ENCODE data around the gene ITPRIPL2. TPM values are rescaled to one million over a fixed set of nuclear protein-coding genes. Genes with fewer than 3 reads are reported as not detected.

ITPRIPL2 gene
- total and polyA plus RNA-seq, 2 of the 4 experiments (the other 2 are of a cell fraction): 9.2 to 11.1 TPM

- intact Hi-C loops (cut with micrococcal nuclease): loop anchor here (5.0 kb wide), 1 partner anchor 408 kb away; the partner anchor contains the start of genes CCP110 and GDE1
- H3K4me2 ChIP-seq (ENCODE audit: low read depth, low read length): peak overlapping the region; percentile 84
- no peaks in the 10 kb centered on the region for H3K9me3 ChIP-seq (ENCODE audit: control insufficient read depth, insufficient read depth, low read length)
- peak overlapping the region; percentile 30 for H2BK120ac ChIP-seq (ENCODE audit: low read depth, low read length)
- peak overlapping the region; percentile 69 for H3K4me3 ChIP-seq (ENCODE audit: insufficient read depth, low read depth, low read length)
- peak overlapping the region; percentile 74 for H4K5ac ChIP-seq (ENCODE audit: low read depth, low read length)
- peaks cover 26% of the 10 kb centered on the region for H3K4me1 ChIP-seq (ENCODE audit: control insufficient read depth, insufficient read depth, low read length)
- no TSS peak for BruUV-seq (replicated peaks)
- peak overlapping the region; percentile 92 for H3K4ac ChIP-seq (ENCODE audit: low read depth, low read length)
- peak overlapping the region; percentile 51; the same call in 1 of the 2 replicates for H3K18ac ChIP-seq (ENCODE audit: low read depth, low read length)
- peak overlapping the region; percentile 95 for H3K27ac ChIP-seq (ENCODE audit: insufficient read depth, low read length)
- H3K14ac ChIP-seq (replicated peaks; ENCODE audit: low read depth, low read length): peak overlapping the region; percentile 74
- peak overlapping the region; percentile 92 for H2AK9ac ChIP-seq (replicated peaks; ENCODE audit: low read depth, low read length, poor library complexity)
- no peak overlapping the region for H2BK15ac ChIP-seq (ENCODE audit: low read depth, low read length)
- H3K9ac ChIP-seq (ENCODE audit: low read depth, low read length): peak overlapping the region; percentile 84
- peak overlapping the region; percentile 97 for H2AFZ ChIP-seq (replicated peaks; ENCODE audit: low read length, poor library complexity)
- in situ Hi-C loops (cut with MboI; ENCODE audit: low sequenced_read_pairs): loop anchor here (25.0 kb wide), 2 partner anchors 598 to 773 kb away; partner anchors contain the start of genes GPRC5B, IQCK and KNOP1
- peaks cover 32% of the 10 kb centered on the region for H4K20me1 ChIP-seq (ENCODE audit: insufficient read depth, low read length)
- ChIA-PET POLR2A (ENCODE audit: unreplicated experiment) (no interaction called here), CTCF (interaction anchor here (0.6 to 1.4 kb wide), 6 partner anchors 16 to 240 kb away, joined by 3 to 6 read pairs (median 5); no protein-coding TSS in a partner anchor)
- ATAC-seq (ENCODE audit: low read depth) (peak; percentile 16), DNase-seq (peak; percentile 68)
- no peak overlapping the region for H2BK20ac ChIP-seq (ENCODE audit: low read depth, low read length)
- H2BK5ac ChIP-seq (ENCODE audit: low read depth, low read length, poor library complexity, severe bottlenecking): peak overlapping the region; percentile 88
- peak overlapping the region; percentile 91 for H2AK5ac ChIP-seq (ENCODE audit: low read depth, low read length)
- peak overlapping the region; percentile 78 for H4K91ac ChIP-seq (ENCODE audit: insufficient read depth, low read depth, low read length)
- H3K36me3 ChIP-seq (ENCODE audit: control insufficient read depth, insufficient read depth, low read length): peaks cover 16% of the 10 kb centered on the region
- 0 out of 2 replicates have a peak, but pooled peaks cover 4% of the 10 kb centered on the region for H3K9me1 ChIP-seq (ENCODE audit: insufficient read depth, low read length)
- WGBS, 2 experiments (ENCODE audit: extremely low coverage in 2 of 2, insufficient read length in 1 of 2): 2% methylated on average over 57 of the region's 80 CpGs; no CpG with 5 or more reads in 1 of the 2 experiments
- H3K23ac ChIP-seq (ENCODE audit: low read depth, low read length): peak overlapping the region; percentile 52
- TF ChIP-seq RAD21 (IDR thresholded peaks at IDR 0.05; ENCODE audit: low read length): 0 out of 2 replicates have a peak, but pooled peaks have one; percentile 0
- peak; percentile 40; the same call in 1 of the 2 replicates for TF ChIP-seq MAZ (IDR thresholded peaks at IDR 0.05; ENCODE audit: borderline replicate concordance, low read depth, low read length)
- 0 out of 2 replicates have a peak, but pooled peaks have one; percentile 66 for TF ChIP-seq MXI1 (IDR thresholded peaks at IDR 0.05; ENCODE audit: borderline replicate concordance, low read depth, low read length)
- TF ChIP-seq RFX5 (IDR thresholded peaks at IDR 0.05; ENCODE audit: low read depth, low read length): no peak
- peak; percentile 69 for TF ChIP-seq USF2 (IDR thresholded peaks at IDR 0.05; ENCODE audit: low read depth, low read length)
- no peak for TF ChIP-seq NFE2L2 (IDR thresholded peaks at IDR 0.05; ENCODE audit: low read depth, low read length)
- TF ChIP-seq BHLHE40 (IDR thresholded peaks at IDR 0.05; ENCODE audit: low read depth, low read length): peak; percentile 93
- dilution Hi-C loops (cut with HindIII; ENCODE audit: low sequenced_read_pairs, unreplicated experiment): no loop called here
- H3K79me1 ChIP-seq (ENCODE audit: low read depth in 1 of 2, low read length in 2 of 2): peaks cover 0 to 42% of the 10 kb centered on the region in 2 experiments; a peak in 2 of 4 replicates
- peak overlapping the region; percentile 26 to 58; a peak in 3 of 4 replicates for H4K8ac ChIP-seq (ENCODE audit: low read depth in 2 of 2, low read length in 2 of 2)
- H3K56ac ChIP-seq (ENCODE audit: extremely low read depth, insufficient read depth, low read length): no peak overlapping the region
- no peaks in the 10 kb centered on the region for H3K27me3 ChIP-seq (ENCODE audit: control insufficient read depth, insufficient read depth, low read length)
Measured at GRCh38 chr16:19114359-19115147, 789 bp downstream of the ITPRIPL2 start.
